MG63 (cell line): ENCODE data around the gene CPLX3. TPM values are rescaled to one million over a fixed set of nuclear protein-coding genes. Genes with fewer than 3 reads are reported as not detected.

ENCODE experiments used
- DNase-seq: peaks from one replicate; pipeline ENCODE4 v3.0.0-alpha.2; 2020
- H3K27me3 ChIP-seq: fragments of 250-450 bp; sonication (Bioruptor Pico); 2 replicates; pipeline ENCODE4 v1.5.1; 2020; ENCODE audit warnings: mild to moderate bottlenecking, moderate library complexity
- H3K36me3 ChIP-seq: fragments of 250-450 bp; sonication (Bioruptor Pico); 2 replicates; pipeline ENCODE4 v1.5.1; 2020; ENCODE audit warnings: mild to moderate bottlenecking, moderate library complexity
- H3K4me3 ChIP-seq: fragments of 250-450 bp; sonication (Bioruptor Pico); 2 replicates; pipeline ENCODE4 v1.5.1; 2020; ENCODE audit warnings: mild to moderate bottlenecking, moderate library complexity
- H3K9me3 ChIP-seq: fragments of 250-450 bp; sonication (Bioruptor Pico); 2 replicates; pipeline ENCODE4 v1.5.1; 2020; ENCODE audit warnings: mild to moderate bottlenecking, moderate library complexity
- total RNA-seq: library from RNA; depleted of rRNA; stranded (reverse); fragments of >200 nt; shearing (Covaris generic); gene quantifications from 2 replicates; pipeline ENCODE4 v1.2.3, GENCODE V29; 2014; ENCODE audit warnings: low replicate concordance

CPLX3 gene
- total RNA-seq, 1 experiment from 2014 or later, result not detected

- H3K9me3 ChIP-seq, result no peaks in the 10 kb centered on the region
- H3K27me3 ChIP-seq, result peaks cover 1% of the 10 kb centered on the region; the same call in 1 of the 2 replicates
- DNase-seq, result no peak
- peaks cover 7% of the 10 kb centered on the region; the same call in 1 of the 2 replicates for H3K36me3 ChIP-seq
- no peak overlapping the region for H3K4me3 ChIP-seq
Measured at GRCh38 chr15:74831813-74832495, 5.5 kb downstream of the CPLX3 start.

GRCh38 chr15:74832826-74833225, 6.4 kb downstream of the CPLX3 start:
- Histone ChIP-seq H3K27me3 (no peaks in the 10 kb centered on the region), H3K36me3 (peaks cover 7% of the 10 kb centered on the region; the same call in 1 of the 2 replicates), H3K4me3 (no peak overlapping the region), H3K9me3 (no peaks in the 10 kb centered on the region)
- no peak for DNase-seq

GRCh38 chr15:74833376-74834107, 7.1 kb downstream of the CPLX3 start:
- no peaks in the 10 kb centered on the region for H3K9me3 ChIP-seq

DNA sequence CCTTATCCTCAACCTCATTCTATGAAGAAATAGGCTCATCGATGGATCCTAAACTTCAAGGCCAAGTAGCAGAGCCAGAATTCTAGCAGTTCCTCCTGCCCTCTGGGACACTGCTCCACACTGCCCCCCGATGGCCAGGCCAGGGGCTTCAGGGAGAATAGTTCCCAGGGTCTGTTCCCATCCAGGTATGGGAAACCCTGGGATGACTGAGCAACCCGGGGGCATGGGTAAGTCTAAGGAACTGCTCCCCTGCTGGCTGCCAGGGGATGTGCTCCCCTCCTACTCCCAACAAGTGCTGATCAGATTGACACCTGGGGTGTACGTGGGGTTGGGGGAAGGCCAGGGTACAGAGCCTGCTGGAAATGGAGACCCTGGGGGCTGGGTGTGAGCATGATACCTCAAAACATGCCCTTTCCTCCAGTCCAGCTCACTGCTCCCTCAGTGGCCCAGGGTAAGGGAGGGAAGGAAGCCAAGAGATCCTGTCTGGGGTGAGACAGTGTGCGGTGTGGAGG, 8.9 kb downstream of the CPLX3 start:
- no peaks in the 10 kb centered on the region for H3K27me3 ChIP-seq
- H3K36me3 ChIP-seq, result peaks cover 24% of the 10 kb centered on the region
- H3K4me3 ChIP-seq, result no peak overlapping the region
- H3K9me3 ChIP-seq, result no peaks in the 10 kb centered on the region
- peak; percentile 61 for DNase-seq

More at GRCh38 chr15:74833376-74834107, 7.1 kb downstream of the CPLX3 start:
- peaks cover 11% of the 10 kb centered on the region; the same call in 1 of the 2 replicates for H3K36me3 ChIP-seq
- no peak overlapping the region for H3K4me3 ChIP-seq
- H3K27me3 ChIP-seq, result no peaks in the 10 kb centered on the region
- DNase-seq, result no peak

DNA sequence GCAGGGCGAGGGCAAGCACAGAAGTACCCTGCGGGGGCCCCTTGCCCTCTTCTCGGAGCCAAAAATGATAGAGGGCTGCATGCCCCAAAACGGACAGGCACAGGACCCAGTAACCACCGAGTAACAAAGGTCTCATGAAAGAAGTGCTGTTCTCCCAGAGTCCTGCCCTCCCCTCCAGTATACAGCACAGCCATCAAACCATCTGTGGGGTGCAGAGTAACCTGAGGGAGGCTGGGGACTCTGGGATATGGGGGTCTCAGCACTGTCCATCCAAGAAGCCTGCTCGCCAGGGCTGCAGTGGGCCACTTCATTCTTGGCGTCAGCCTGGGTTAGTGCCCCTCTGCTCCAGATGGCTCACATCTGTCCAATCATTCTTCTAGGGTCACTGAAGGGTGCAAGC, 10.4 kb downstream of the CPLX3 start:
- Histone ChIP-seq H3K4me3 (no peak overlapping the region), H3K27me3 (no peaks in the 10 kb centered on the region), H3K36me3 (peaks cover 34% of the 10 kb centered on the region), H3K9me3 (no peaks in the 10 kb centered on the region)
- DNase-seq, result no peak

DNA sequence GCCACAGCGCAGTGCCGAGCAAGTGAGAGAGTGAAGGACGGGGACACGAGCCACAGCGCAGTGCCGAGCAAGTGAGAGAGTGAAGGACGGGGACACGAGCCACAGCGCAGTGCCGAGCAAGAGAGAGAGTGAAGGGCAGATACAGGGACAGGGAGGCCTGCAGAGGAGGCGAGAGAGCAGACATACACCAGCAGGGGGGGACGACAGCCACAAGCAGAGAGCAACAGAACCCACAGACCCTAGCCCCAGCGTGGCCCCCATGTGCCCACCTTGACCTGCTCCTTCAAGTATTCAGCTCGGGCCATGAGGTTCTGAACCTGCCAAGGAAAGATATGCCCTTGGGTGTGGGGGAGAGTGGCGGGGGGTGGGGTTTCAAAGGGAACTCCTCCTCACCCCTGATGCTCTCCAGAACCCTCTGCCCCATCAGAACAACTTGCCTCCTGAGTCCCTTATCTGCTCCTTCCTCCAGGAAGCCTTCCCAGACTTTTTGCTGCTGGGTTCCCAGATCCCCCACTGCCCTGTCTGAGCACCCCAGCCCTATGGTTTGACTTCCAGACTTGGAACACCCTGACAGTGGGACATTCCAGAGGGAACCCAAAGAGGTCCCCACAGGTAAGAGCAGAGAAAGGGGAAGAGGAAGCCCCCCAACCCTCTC, 11.2 kb downstream of the CPLX3 start:
- no peak for DNase-seq
- no peaks in the 10 kb centered on the region for H3K27me3 ChIP-seq
- H3K36me3 ChIP-seq, result peaks cover 34% of the 10 kb centered on the region

GRCh38 chr15:74838137-74838516, 11.7 kb downstream of the CPLX3 start:
- DNase-seq, result no peak
- Histone ChIP-seq H3K27me3 (no peaks in the 10 kb centered on the region), H3K9me3 (no peaks in the 10 kb centered on the region), H3K4me3 (no peak overlapping the region), H3K36me3 (peaks cover 34% of the 10 kb centered on the region)

More for the DNA sequence above, 11.2 kb downstream of the CPLX3 start:
- H3K4me3 ChIP-seq, result no peak overlapping the region
- no peaks in the 10 kb centered on the region for H3K9me3 ChIP-seq

DNA sequence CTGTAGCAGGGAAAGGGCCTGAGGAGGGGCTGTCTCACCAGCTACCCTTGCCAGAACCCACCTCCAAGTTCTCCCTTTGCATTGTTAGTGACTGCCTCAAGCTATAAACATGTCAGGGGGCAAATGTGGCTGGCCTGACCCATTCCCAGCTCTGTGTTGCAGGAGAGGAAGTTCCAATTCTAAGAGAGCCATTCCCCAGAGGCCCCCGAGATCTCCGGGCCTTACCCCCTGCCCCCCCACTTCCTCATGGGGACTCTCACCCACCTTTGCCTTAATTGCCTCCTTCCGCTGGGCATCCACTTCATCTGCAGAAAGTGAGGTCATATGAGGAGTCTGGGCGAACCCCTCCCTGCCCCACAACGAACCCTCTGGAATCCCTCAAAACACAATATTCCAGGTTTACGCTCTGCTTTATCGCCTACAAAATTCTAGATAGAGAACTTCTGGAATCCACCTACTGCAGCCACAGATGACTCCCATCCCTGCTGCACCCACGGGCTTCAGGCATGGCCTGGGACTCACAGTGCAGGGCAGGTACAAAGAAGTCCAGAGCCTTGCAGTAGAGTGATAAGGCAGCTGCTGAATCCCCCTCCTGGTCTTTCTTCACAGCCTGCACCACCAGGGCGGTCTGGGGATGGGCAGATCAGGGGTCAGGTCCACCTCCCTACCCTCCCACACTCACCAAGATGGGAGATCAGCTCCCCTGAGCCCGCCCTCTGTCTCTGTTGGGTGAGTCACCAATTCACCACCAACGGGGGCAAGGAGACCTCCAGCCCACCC, 12.5 kb downstream of the CPLX3 start:
- H3K4me3 ChIP-seq, result no peak overlapping the region
- peaks cover 34% of the 10 kb centered on the region for H3K36me3 ChIP-seq
- no peak for DNase-seq

GRCh38 chr15:74839526-74840395, 13.3 kb downstream of the CPLX3 start:
- Histone ChIP-seq H3K9me3 (no peaks in the 10 kb centered on the region), H3K36me3 (peaks cover 34% of the 10 kb centered on the region), H3K27me3 (no peaks in the 10 kb centered on the region), H3K4me3 (no peak overlapping the region)
- DNase-seq, result no peak

More for the DNA sequence above, 12.5 kb downstream of the CPLX3 start:
- H3K9me3 ChIP-seq, result no peaks in the 10 kb centered on the region
- H3K27me3 ChIP-seq, result no peaks in the 10 kb centered on the region

- Histone ChIP-seq H3K9me3 (no peaks in the 10 kb centered on the region), H3K4me3 (no peak overlapping the region), H3K36me3 (peaks cover 26% of the 10 kb centered on the region), H3K27me3 (no peaks in the 10 kb centered on the region)
- DNase-seq, result no peak
Measured at GRCh38 chr15:74840851-74841775, 14.7 kb downstream of the CPLX3 start.

DNA sequence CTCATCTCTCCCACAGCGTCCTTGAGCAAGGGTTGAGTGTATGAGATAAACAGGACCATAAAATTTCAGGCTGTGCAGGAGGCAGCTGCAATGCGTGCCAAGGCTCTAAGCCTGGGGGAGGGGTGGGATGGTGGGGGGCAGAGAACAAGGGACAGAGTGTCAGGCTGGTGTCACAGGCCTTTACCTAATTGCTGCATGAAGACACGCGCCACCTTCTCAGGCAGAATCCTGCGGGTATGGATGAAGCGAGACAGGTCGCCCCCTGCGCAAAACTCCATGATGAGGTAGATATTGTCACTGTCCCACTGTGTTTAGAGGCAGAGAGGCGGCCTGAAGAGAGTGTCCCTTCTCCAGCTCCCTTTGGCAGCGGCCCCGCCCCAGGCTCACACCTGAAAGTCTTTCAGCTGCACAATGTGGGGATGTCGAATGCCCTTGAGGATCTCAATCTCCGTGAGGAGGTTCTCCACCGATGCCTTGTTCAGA, 15.5 kb downstream of the CPLX3 start:
- Histone ChIP-seq H3K9me3 (no peaks in the 10 kb centered on the region), H3K4me3 (peak overlapping the region; percentile 96), H3K27me3 (no peaks in the 10 kb centered on the region), H3K36me3 (peaks cover 26% of the 10 kb centered on the region)
- DNase-seq, result no peak

- no peaks in the 10 kb centered on the region for H3K9me3 ChIP-seq
- H3K27me3 ChIP-seq, result no peaks in the 10 kb centered on the region
- peak within 1 kb of the TSS; percentile 96 for H3K4me3 ChIP-seq
- DNase-seq, result peak; percentile 93
- peaks cover 33% of the 10 kb centered on the region for H3K36me3 ChIP-seq
Measured at GRCh38 chr15:74842581-74843444, 16.4 kb downstream of the CPLX3 start, which contains the start of gene ULK3. TSS of gene ULK3 (minus strand) at chr15:74843156. CDS start at chr15:74843105, 51 bp downstream.

GRCh38 chr15:74843445-74843828, 17.0 kb downstream of the CPLX3 start:
- peaks cover 35% of the 10 kb centered on the region for H3K36me3 ChIP-seq
- no peaks in the 10 kb centered on the region for H3K9me3 ChIP-seq
- no peak for DNase-seq
- H3K4me3 ChIP-seq, result peak overlapping the region; percentile 96
- H3K27me3 ChIP-seq, result no peaks in the 10 kb centered on the region

DNA sequence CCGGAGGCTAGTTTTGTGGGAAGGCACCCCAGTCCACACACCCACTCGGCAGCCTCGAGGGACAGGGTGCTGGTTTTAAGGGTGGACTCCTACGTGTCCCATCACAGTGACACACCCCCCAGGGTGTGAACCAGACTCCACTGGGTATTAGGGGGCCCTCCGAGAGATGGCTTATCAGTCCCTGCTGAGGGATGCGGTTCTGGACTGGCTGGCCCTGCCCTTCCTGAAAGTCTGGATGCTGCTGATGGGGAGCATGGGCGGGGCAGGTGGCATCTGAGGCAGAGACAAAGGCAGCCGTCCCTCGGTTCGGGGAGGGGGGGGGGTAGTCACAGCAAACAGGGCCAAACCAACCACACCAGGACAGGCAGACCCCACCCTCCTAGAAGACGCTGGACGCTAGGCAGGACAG, 17.5 kb downstream of the CPLX3 start:
- Histone ChIP-seq H3K27me3 (no peaks in the 10 kb centered on the region), H3K9me3 (no peaks in the 10 kb centered on the region), H3K4me3 (peak overlapping the region; percentile 96), H3K36me3 (peaks cover 32% of the 10 kb centered on the region)
- DNase-seq, result no peak
